Fibroblast of mammary gland (primary cell): ENCODE results near the gene FGF14.
"Not testable (repeated sequence)": the region's sequence is repeated elsewhere in the genome, so short reads cannot be mapped to it uniquely, and the experiment has no call there.

Experiments
- DNase-seq: peaks from one replicate; pipeline ENCODE4 v3.0.0-alpha.2; 2010; ENCODE audit warnings: low read depth
- H3K4me3 ChIP-seq: 2 replicates; pipeline ENCODE4 v1.5.1; 2011; ENCODE audit warnings: low read depth, mild to moderate bottlenecking, low read length, moderate library complexity; ENCODE audit not compliant: control insufficient read depth
- TF ChIP-seq, protein P1 (sequence below): conservative IDR thresholded peaks from 2 replicates; pipeline ENCODE4 v1.5.1; 2011; ENCODE audit warnings: low read depth, low read length, inconsistent platforms; ENCODE audit not compliant: control insufficient read depth, insufficient read depth

The FGF14 gene

DNA sequence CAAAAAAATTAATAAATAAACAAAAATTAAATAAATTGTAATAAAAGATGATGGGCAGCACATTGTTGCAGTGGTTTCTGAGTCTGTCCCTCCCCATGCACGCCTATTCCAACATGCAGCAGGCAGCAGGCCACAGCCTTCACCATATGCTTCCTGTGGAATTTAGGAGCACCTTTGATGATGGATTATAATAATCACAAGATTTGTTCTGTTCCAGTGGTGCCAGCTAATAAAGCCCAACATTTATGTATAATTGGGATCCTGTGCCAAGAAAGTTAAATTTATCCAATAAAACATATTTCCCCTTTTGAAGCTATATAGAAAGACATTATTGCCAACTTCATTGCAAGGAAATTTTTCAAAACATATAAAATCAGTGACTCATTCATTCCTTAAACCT lies 328.6 kb downstream of the FGF14 start:
- TF ChIP-seq, protein P1, sequence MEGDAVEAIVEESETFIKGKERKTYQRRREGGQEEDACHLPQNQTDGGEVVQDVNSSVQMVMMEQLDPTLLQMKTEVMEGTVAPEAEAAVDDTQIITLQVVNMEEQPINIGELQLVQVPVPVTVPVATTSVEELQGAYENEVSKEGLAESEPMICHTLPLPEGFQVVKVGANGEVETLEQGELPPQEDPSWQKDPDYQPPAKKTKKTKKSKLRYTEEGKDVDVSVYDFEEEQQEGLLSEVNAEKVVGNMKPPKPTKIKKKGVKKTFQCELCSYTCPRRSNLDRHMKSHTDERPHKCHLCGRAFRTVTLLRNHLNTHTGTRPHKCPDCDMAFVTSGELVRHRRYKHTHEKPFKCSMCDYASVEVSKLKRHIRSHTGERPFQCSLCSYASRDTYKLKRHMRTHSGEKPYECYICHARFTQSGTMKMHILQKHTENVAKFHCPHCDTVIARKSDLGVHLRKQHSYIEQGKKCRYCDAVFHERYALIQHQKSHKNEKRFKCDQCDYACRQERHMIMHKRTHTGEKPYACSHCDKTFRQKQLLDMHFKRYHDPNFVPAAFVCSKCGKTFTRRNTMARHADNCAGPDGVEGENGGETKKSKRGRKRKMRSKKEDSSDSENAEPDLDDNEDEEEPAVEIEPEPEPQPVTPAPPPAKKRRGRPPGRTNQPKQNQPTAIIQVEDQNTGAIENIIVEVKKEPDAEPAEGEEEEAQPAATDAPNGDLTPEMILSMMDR: no peak
- no peak for DNase-seq
- H3K4me3 ChIP-seq: no peak overlapping the region

DNA sequence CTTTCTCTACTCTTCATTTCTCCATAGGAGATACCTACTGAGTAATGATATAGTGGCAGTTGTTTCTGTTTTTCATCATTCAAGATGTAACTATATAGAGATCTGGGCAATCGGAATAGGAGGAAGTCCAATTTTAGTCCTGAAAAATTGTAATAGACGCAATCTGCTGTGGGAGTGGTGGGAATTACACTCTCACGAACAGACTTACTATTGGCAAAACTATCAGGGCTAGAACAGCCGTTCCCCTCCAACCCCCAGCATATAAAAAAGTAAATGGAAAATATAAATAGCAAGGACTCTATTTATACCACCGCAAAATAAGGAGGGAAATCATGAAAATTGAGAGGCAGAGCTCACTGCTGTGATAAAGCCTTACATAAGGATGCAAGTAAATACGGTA lies 330.1 kb downstream of the FGF14 start:
- H3K4me3 ChIP-seq: no peak overlapping the region
- TF ChIP-seq, protein P1: no peak
- no peak for DNase-seq

DNA sequence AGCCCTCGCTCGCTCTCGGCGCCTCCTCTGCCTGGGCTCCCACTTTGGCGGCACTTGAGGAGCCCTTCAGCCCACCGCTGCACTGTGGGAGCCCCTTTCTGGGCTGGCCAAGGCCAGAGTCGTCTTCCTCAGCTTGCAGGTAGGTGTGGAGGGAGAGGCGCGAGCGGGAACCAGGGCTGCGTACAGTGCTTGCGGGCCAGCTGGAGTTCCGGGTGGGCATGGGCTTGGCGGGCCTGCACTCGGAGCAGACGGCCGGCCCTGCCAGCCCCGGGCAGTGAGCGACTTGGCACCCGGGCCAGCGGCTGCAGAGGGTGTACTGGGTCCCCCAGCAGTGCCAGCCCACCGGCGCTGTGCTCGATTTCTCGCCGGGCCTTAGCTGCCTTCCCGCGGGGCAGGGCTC lies 333.5 kb downstream of the FGF14 start:
- DNase-seq, H3K4me3 ChIP-seq: not testable (repeated sequence)

DNA sequence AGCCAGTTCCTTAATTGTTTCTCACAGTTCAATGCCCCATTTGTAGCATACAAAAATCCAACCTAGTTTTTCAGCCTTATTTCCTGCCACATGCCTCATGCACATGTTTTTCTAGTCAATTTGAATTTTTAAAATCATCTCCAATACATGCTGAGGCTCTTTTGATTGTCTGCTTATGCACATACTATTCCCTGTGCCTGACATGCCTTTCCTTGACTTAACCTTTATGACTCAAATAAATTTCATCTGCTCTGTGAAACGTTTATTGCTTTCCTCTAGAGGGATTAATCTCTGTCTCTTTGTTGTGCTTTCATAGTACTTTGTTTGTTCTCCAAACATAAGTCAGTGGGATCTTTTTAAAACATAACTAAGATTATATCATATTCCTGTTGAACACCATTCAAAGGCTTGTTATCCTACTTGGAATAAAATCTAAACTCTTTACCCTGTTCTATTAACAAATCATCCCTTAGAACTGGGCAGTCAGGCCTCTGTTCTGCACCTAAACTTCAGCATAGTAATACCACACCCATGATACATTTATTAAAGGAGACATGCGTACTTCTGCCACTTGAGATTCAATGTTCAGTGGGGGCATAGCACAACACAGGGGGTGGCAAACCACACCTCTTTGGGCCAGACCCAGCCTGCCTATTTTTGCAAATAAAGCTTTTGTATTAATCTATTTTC lies 346.6 kb downstream of the FGF14 start:
- no peak for DNase-seq

DNA sequence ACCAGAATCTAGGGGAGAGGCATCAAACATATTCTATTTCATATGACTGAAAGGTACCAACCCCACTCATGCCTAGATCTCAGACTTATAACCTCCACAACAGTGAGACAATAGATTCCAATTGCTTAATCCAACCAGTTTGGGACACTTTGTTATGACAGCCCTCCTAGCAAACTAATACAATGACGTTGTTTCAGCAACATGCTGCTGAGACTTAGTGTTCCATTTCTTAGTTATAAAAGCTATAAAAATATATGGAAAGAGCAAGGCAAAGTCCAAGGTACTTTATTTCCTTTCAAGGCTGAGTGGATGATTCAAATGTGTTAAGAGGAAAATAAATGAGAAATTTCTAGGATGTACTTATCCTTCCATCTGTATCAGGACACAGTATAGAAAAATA lies 352.0 kb downstream of the FGF14 start:
- TF ChIP-seq, protein P1: no peak
- H3K4me3 ChIP-seq: no peak overlapping the region
- no peak for DNase-seq

More for the DNA sequence above, 346.6 kb downstream of the FGF14 start:
- no peak overlapping the region for H3K4me3 ChIP-seq
- TF ChIP-seq, protein P1: no peak

DNA sequence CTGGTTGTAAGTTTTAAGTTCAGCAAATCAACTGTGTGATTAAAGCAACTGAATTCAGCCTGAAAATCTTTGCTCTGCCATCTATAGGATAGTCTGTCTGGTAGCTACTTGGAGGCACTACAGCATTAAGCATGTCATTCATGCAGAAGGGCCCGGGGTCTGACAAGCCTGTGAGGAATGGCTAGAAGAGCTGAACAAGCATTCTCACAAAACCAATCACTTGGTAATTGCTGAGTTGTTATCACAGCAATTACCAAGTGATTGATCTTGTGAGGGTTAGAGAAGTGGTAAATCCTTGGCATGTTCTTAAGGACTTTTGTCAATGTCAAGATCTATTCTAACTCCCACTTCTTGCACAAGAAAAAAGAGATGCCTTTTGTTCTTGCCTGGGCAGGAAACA lies 356.1 kb downstream of the FGF14 start:
- no peak for DNase-seq
- TF ChIP-seq, protein P1: no peak
- no peak overlapping the region for H3K4me3 ChIP-seq

DNA sequence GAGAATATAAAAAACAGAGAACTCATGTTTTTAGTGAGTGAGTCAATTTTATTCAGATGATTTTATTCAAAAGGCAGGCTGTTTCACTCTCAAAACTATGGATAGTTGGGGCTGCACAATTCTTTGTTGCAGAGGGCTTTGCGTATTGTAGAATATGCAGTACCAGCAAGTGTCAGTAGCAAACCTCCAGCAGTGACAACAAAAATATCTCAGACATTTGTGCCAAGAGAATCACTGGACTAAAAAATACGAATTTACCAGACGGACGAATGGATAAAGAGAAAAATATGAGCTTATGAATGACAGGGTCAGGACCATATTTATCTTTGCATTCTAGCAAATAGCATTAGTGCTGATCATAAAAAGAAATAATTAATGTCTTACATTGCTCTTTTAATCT lies 359.1 kb downstream of the FGF14 start:
- DNase-seq: no peak
- H3K4me3 ChIP-seq: no peak overlapping the region
- TF ChIP-seq, protein P1: no peak
